Neural progenitor cell (in vitro differentiated cells): ENCODE data around the gene TRAT1.

ENCODE experiments used
- CTCF ChIP-seq: fragments of 200-600 bp; sonication (generic); IDR thresholded peaks from 2 replicates; pipeline ENCODE4 v1.5.1; 2017; ENCODE audit warnings: antibody characterized with exemption, mild to moderate bottlenecking
- EZH2 ChIP-seq: fragments of 200-600 bp; sonication (generic); IDR thresholded peaks from 2 replicates; pipeline ENCODE4 v1.6.1; 2017; ENCODE audit warnings: antibody characterized with exemption, mild to moderate bottlenecking, moderate library complexity

- TF ChIP-seq CTCF = no peak
- TF ChIP-seq EZH2 = no peak
These were observed 76.9 kb downstream of the TRAT1 start for GRCh38 chr3:108899530-108899929.
